ENCODE data around the gene XNDC1N.
"Not testable (repeated sequence)": the region's sequence is repeated elsewhere in the genome, so short reads cannot be mapped to it uniquely, and the experiment has no call there.

DNA sequence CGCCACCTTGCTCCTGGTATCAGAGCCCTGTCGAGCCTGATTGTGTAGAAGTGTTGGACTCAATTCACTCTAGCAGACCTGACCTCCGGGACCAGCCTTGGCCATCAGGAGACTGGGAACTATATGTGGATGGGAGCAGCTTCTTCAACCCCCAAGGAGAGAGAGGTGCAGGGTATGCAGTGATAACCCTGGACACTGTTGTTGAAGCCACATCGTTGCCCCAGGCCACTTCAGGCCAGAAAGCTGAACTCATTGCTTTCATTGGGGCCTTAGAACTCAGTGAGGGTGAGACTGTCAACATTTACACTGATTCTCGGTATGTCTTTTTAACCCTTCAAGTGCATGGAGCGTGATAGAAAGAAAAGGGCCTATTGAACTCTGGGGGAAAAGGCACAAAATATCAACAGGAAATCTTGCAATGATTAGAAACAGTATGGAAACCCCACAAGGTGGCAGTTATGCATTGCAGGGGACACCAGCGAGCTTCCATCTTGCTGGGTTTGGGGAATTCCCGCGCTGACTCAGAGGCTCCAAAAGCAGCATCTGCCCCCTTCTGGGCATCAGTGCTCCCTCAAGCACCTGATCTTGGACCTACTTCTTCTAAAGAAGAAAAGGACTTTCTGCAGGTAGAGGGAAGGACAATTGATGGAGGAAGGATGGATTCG, 16.9 kb downstream of the XNDC1N start:
- TF ChIP-seq RELA (CRISPR knock-in tag; IDR thresholded peaks at IDR 0.05); KLF9 (CRISPR knock-in tag; IDR thresholded peaks at IDR 0.05; ENCODE audit: low read depth): not testable (repeated sequence)
